ENCODE data around the gene BLOC1S2. TPM values are rescaled to one million over a fixed set of nuclear protein-coding genes. Genes with fewer than 3 reads are reported as not detected.
A peak's percentile ranks its signal among the peaks of the same experiment; 100 is the strongest.
"Not testable (repeated sequence)": the region's sequence is repeated elsewhere in the genome, so short reads cannot be mapped to it uniquely, and the experiment has no call there.

Gene BLOC1S2
- total RNA-seq, 4 donors from 2014 or later: 15.3 to 39.0 (median 26.6) TPM

DNA sequence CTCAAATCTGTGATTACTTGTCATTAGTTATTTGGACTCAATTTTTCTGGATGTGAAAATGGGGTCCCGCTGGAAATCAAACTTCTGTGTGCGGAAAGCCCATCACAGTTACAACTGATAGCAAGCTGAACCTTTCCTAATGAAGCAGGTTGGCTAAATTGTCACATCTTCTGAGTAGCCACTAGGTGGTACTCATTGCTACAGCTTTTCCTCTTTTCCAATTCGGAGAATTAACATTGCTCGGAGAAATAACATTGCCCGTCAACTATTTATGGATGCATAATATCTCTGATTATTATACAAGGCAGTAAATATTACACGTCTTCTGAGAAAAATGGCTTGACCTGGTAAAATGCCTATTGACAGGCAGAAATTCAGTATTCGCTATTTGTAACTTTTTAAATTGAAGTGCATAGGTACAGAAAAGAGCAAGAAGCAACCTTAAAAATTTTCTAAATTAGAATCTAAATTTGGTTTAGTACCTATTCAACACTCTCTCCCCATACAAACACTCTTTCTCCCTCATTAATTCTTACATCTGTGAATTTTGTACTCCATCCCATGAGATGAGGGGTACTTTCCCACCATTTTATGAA, 17.3 kb upstream of the BLOC1S2 start:
- no peaks in the 10 kb centered on the region for H3K9me3 ChIP-seq
- TF ChIP-seq, protein P1, sequence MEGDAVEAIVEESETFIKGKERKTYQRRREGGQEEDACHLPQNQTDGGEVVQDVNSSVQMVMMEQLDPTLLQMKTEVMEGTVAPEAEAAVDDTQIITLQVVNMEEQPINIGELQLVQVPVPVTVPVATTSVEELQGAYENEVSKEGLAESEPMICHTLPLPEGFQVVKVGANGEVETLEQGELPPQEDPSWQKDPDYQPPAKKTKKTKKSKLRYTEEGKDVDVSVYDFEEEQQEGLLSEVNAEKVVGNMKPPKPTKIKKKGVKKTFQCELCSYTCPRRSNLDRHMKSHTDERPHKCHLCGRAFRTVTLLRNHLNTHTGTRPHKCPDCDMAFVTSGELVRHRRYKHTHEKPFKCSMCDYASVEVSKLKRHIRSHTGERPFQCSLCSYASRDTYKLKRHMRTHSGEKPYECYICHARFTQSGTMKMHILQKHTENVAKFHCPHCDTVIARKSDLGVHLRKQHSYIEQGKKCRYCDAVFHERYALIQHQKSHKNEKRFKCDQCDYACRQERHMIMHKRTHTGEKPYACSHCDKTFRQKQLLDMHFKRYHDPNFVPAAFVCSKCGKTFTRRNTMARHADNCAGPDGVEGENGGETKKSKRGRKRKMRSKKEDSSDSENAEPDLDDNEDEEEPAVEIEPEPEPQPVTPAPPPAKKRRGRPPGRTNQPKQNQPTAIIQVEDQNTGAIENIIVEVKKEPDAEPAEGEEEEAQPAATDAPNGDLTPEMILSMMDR (IDR thresholded peaks at IDR 0.05): peak; percentile 34 to 58 (median 50)
- TF ChIP-seq POLR2A (IDR thresholded peaks at IDR 0.05): no peak
- no peak for TF ChIP-seq EP300 (IDR thresholded peaks at IDR 0.05)
- no peaks in the 10 kb centered on the region for H3K36me3 ChIP-seq
- no peaks in the 10 kb centered on the region for H3K4me1 ChIP-seq
- H3K4me3 ChIP-seq: no peak overlapping the region
- H3K27ac ChIP-seq: no peak overlapping the region
- 25 to 27% methylated on average over 7 of the region's 7 CpGs for WGBS, 2 donors
- no peak for DNase-seq (ENCODE audit: low spot score in 2 of 2)
- H3K27me3 ChIP-seq: peaks cover 0 to 9% of the 10 kb centered on the region in 2 donors

GRCh38 chr10:100301123-100301522, 14.6 kb upstream of the BLOC1S2 start:
- not testable (repeated sequence) for H3K9me3 ChIP-seq; H3K4me3 ChIP-seq; H3K27ac ChIP-seq; H3K36me3 ChIP-seq; H3K27me3 ChIP-seq; H3K4me1 ChIP-seq; DNase-seq (ENCODE audit: low spot score in 2 of 2)
- WGBS, 2 donors: 53 to 54% methylated on average over 5 of the region's 5 CpGs

- no peak overlapping the region for H3K27ac ChIP-seq
- no peak for DNase-seq (ENCODE audit: low spot score in 2 of 2)
- H3K27me3 ChIP-seq: no peaks in the 10 kb centered on the region
- WGBS, 2 donors: 71% methylated on average over 8 to 9 of the region's 9 CpGs
- no peaks in the 10 kb centered on the region for H3K36me3 ChIP-seq
- TF ChIP-seq POLR2A (IDR thresholded peaks at IDR 0.05): no peak
- TF ChIP-seq EP300 (IDR thresholded peaks at IDR 0.05): no peak
- TF ChIP-seq, protein P1 (IDR thresholded peaks at IDR 0.05): no peak
- H3K4me1 ChIP-seq: peaks cover 0 to 8% (median 0%) of the 10 kb centered on the region in 4 donors
- H3K9me3 ChIP-seq: no peaks in the 10 kb centered on the region
- H3K4me3 ChIP-seq: no peak overlapping the region
Measured at GRCh38 chr10:100297242-100297641, 10.8 kb upstream of the BLOC1S2 start.

DNA sequence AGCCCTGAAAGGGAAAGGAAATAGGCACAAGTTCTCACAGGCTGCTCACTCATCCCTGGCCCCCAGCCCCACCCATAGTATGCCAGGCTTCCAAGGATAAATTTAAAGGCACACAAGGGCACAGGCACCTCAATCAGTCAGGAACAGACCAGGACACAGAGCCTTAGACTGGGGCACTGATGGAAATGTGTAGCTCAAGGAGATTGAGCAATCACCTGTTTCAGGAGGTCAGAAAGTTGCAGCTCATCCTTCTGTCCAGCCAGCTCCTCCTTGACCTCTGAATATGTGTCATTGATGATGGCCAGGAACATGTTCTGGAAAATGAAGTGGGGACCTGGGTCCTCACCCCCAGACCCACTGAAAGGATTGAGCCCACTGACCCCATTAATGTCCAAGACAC, 6.6 kb upstream of the BLOC1S2 start:
- no peak for DNase-seq (ENCODE audit: low spot score in 2 of 2)
- Histone ChIP-seq H3K36me3 (no peaks in the 10 kb centered on the region), H3K4me1 (peaks cover 0 to 18% (median 0%) of the 10 kb centered on the region in 4 donors), H3K27me3 (no peaks in the 10 kb centered on the region), H3K9me3 (no peaks in the 10 kb centered on the region), H3K4me3 (no peak overlapping the region), H3K27ac (peak overlapping the region in 2 of 4 donors; percentile 64 to 80)
- TF ChIP-seq, protein P1 (IDR thresholded peaks at IDR 0.05): no peak
- TF ChIP-seq POLR2A (IDR thresholded peaks at IDR 0.05) (no peak), EP300 (IDR thresholded peaks at IDR 0.05) (no peak)

DNA sequence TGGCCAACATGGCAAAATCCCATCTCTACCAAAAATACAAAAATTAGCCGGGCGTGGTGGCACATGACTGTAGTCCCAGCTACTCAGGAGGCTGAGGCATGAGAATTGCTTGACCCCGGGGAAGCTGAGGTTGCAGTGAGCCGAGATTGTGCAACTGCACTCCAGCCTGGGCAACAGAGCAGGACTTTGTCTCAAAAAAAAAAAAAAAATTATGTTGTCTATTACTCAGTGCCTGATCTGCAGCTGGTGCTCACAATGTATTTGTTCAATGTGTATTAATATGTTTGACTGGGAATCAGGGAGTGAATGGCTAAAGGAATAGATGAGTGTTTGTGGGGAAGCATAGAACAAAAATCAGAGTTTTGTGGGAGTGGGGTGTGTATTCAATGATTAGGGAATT, 5.8 kb upstream of the BLOC1S2 start:
- H3K9me3 ChIP-seq, H3K27me3 ChIP-seq, H3K36me3 ChIP-seq, H3K4me3 ChIP-seq: not testable (repeated sequence)
- peak in 1 of 2 donors; percentile 49 for TF ChIP-seq EP300 (IDR thresholded peaks at IDR 0.05)
- WGBS, 2 donors: 26 to 32% methylated on average over 4 of the region's 4 CpGs
- Histone ChIP-seq H3K4me1 (peaks cover 0 to 20% (median under 1%) of the 10 kb centered on the region in 4 donors), H3K27ac (peak overlapping the region in 2 of 4 donors; percentile 74 to 80)
- peak; percentile 18 to 26 for DNase-seq (ENCODE audit: low spot score in 2 of 2)

DNA sequence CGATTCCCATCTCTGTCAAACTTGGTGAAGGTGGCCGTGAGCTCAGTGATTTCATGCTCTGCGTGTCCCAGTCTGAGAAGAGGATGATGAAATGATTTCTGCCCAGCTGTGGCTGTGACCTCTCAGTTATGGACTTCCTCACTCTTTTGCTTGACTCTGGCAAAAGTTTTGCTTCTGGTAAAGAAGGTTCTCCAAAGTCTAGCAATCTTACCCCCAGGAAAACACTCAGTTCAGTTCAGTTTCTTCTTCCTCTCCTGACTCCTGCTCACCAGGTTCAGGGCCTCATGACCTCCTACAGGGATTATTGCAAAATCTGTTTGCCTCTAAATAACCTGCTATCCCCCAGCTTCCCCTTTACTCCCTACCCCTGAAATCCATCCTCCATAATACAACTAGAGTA, 4.9 kb upstream of the BLOC1S2 start:
- WGBS, 2 donors: 69 to 72% methylated on average over 3 of the region's 3 CpGs
- Histone ChIP-seq H3K36me3 (no peaks in the 10 kb centered on the region), H3K27me3 (no peaks in the 10 kb centered on the region), H3K4me3 (no peak overlapping the region), H3K9me3 (no peaks in the 10 kb centered on the region), H3K27ac (peak overlapping the region in 2 of 4 donors; percentile 66 to 74), H3K4me1 (peaks cover 0 to 26% (median 3%) of the 10 kb centered on the region in 4 donors)
- peak in 1 of 2 donors; percentile 15 for DNase-seq (ENCODE audit: low spot score in 2 of 2)
- TF ChIP-seq, protein P1 (IDR thresholded peaks at IDR 0.05): no peak
- TF ChIP-seq EP300 (IDR thresholded peaks at IDR 0.05) (peak; percentile 5 to 17), POLR2A (IDR thresholded peaks at IDR 0.05) (no peak)

Data from tibial nerve (tissue), 4 donors.